NCI-H2196 (cell line): ENCODE results near the gene PPIF.
A peak's percentile ranks its signal among the peaks of the same experiment; 100 is the strongest.
"Not testable (repeated sequence)": the region's sequence is repeated elsewhere in the genome, so short reads cannot be mapped to it uniquely, and the experiment has no call there.

ENCODE experiments used
- DNase-seq: peaks from one replicate; lab custom pipeline; 2025; ENCODE audit not compliant: unreplicated experiment; lab: John Stamatoyannopoulos, UW

Gene PPIF

DNA sequence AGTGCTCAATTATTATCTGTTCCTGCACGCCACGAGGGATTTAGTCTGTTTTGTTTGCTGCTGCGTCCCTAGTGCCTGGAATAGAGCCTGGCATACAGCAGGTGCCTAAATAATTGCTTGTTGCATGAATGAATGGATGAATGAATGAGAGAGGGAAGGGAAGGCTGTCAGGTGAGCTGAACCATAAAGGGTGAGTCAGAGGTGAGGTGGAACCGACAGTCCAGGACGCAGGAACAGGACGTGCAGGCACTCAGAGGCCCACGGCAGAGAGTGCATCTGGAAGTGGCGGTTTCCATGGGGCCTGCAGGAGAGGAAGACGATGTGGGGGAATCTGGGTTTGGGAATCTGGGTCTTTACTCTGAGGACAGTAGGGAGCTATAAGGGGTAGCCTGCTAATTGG, 17.7 kb upstream of the PPIF start:
- no peak for DNase-seq

DNA sequence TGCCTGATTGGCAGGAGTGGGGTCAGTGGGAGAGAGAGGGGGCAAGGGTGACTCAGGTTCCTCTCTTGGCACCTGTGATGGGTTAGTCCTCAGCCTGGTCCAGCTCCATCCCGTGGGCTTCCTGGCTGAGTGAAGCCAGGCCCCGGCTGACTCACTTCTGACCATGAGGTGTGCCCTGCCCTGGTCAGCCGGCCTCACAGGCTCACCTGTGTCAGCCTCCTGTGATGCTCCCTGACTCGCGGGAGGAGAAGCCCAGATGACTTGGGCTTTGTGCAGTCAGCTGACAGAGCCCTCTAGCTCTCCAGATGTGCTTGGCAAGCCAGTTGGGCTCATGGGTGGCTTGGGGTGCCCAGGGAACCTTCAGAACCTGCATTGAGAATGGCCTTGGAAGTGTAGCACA, 16.0 kb upstream of the PPIF start:
- DNase-seq: no peak

DNA sequence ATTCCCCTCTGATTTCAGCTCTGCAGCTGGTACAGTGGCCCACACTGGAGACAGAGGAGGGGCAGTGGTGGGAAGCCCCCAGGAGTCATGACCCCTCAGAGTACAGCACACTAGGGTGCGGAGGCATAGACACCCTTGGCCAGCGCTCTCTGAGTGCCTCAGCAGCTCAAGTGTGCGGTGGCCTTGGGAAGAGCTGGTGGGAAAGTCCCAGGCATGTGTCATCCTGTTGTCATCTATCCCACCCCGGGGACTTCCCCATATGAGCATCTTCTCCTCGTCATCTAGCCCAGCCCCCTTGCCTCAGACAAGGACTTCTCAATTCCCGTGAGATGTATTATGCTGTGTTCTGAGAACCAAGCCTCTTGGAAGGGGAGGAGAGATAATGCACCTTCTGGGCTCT, 15.6 kb upstream of the PPIF start:
- no peak for DNase-seq

DNA sequence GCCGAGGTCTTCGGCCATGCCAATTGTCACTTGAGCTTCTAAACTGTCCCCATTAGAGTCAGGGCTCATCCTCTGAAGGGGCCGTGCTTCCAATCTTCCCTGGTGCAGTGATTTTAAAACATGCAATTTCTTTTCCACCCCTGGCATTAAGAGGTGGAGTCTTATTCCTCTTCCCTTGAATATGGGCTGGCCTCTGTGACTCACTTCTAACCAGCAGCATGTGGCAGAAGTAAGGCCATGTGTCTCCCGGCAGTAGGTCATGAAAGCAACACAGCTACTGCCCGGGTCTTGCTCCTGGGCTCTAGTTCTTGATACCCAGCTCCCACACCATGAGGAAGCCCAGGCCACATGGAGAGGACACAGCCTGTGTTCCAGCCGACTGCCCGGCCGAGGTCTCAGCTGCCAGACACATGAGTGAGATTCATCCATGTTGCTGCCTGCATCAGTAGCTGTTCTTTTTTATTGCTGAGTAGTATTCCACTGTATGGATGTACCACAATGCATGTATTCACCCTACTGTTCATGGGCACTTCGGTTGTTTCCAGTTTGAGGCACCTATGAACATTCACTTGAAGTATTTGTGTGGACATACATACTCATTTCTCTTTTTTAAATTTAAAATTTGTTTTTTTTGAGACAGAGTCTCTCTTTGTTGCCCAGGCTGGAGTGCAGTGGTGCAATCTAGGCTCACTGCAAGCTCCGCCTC, 14.5 kb upstream of the PPIF start:
- not testable (repeated sequence) for DNase-seq

DNA sequence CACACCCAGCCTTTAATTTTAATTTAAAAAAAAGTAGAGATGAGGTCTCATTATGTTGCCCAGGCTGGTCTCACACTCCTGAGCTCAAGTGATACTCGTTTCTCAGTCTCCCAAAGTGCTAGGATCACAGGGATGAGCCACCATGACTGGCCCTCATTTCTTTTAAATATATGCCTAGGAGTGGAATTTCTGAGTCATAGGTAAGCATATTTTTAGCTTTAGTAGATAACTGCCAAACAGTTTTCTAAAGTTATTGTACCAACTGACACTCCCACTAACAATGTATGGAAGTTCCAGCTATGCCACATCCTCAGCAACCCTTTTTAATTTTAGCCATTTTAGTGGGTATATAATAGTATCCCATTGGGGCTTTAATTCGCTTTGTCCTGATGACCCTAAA, 13.8 kb upstream of the PPIF start:
- no peak for DNase-seq

DNA sequence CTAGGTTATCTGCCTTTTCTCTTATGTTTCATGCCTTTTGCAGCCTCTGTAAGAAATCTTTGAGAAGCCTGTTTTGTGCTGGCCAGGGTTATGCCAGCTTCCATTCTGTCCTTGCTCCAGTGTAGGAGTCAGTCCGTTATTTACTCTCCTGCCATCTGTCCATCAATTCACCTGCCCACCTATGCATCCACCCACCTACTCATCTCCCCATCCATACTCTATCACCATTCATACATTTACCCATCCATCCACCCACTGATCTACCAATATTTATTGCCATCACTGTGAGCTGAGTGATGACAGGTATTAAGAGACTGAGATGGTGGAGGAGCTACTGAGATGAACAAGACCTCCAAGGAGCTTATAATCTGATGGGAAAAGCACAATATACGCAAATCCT, 12.7 kb upstream of the PPIF start:
- no peak for DNase-seq

DNA sequence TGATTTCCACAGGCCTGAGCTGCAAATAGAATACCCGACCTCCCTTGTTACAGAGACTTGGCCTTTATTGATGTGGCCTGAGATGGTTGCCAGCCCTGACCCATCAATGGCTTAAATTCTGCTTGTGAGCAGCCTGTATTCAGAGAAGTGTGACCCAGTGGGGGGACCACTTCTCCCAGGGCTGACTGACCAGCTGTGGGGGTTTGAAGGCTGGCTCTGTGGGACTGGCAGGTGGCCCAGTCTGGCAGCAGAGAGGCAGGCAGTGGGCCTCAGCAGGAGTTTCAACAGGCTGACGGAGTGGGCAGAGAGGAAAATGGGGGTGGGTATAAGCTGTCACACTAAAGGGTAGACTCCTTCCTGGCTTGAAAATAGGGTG, 12.2 kb upstream of the PPIF start:
- no peak for DNase-seq

DNA sequence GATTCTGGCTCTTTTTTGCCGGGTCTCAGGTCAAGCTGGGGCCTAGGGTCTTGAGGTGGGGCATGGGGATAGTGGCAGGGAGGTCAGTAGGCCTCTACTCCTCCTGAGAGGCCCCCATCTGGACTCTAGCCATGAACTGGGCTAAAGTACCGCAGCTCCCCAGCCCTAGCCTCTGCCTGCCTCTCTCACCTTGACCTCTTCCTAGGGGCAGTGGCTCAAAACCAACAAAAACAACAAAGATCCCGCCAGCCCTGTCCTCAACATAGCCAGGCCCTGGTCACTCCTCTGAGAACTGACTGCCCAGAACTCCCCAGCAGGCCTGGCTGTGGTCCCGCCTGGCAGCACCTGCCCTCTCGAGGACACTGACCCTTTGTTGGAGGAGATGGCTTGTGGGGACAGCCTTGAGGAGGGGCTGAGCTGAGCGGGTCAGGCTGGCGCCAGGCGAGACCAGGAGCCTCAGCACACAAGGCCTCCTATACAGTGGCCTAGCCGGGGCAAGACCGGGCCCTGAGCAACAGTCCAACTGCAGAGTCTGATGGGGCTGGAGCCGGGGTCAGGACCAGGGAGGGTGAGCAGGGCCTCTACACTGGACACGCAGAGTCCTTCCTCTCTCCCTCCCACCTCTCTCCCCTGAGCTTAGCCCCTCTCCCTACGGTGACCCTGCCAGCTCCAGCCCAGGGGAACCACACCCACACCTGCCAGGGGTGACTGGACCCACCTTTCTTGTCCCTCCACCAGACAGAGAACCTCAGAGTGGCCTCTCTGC, 11.6 kb upstream of the PPIF start:
- DNase-seq: peak; percentile 41

DNA sequence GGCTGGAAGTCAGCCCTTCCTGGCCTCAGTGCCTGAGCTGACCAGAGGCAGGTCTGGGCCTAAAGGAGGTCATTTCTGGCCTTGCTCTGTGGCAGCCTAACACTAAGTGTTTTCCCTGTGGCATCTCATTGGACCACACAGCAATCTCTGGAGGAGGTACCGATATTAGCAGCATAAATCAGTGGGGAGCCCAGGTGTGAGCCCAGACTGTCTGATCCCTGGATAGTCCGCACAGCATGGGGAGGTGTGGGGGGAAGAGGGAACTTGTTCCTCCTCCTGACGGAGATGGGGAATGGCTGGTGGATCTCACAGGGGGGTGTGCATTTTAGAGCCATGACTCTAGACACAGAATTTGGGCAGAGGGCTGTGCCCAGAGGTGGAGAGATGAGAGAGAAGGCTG, 11.0 kb upstream of the PPIF start:
- DNase-seq: no peak

DNA sequence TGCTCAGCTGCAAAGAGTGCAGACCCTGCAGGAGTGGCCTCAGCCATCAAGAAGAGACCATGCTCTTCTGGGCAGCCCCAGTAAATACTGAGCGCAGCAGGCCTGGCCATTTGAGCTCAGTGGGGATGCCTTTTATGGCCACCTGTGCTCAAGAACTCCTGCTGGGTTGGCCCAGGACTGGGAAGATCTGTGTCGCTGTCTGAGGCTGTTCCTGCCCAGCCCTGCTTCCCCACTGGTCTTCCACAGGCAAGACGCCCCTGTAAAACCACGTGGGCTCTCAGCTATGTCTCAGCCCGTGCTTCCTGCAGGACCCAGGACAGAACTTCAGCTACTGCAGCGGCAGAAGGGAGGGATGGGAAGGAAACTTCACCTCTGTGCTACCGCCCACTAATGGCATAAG, 10.5 kb upstream of the PPIF start:
- DNase-seq: no peak

DNA sequence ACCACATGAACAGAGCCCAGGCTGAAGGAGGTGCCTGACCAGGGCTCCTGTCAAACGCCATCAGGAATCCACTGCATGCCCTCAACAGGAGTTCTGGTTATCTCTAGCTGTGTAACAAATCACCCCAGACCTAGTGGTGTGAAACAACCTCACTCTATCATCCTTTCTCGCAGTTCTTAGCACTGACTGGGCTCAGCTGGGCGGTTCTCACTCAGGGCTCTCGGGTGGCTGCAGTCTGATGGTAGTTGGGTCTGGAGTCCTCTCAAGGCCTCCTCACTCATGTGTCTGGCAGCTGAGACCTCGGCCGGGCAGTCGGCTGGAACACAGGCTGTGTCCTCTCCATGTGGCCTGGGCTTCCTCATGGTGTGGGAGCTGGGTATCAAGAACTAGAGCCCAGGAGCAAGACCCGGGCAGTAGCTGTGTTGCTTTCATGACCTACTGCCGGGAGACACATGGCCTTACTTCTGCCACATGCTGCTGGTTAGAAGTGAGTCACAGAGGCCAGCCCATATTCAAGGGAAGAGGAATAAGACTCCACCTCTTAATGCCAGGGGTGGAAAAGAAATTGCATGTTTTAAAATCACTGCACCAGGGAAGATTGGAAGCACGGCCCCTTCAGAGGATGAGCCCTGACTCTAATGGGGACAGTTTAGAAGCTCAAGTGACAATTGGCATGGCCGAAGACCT, 9.3 kb upstream of the PPIF start:
- DNase-seq: not testable (repeated sequence)

DNA sequence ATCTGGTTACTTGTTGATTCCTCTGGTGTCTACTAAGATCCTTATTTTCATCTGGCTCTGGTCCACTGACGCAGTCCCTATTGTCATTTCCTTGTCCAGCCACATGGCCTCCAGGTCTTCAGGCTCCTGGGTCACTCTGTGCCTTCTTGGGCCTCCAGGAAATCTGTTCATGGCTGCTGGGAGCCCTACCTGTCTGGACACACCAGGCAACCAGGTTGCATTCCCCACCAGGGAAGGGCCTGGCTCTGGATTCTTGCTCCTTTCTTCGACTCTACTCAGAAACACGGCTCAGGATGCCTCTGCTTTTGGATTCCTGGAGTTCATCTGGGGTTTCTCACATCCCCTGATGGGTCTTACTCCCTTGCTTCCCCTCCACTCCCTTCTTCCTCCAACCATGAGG, 8.0 kb upstream of the PPIF start:
- no peak for DNase-seq

DNA sequence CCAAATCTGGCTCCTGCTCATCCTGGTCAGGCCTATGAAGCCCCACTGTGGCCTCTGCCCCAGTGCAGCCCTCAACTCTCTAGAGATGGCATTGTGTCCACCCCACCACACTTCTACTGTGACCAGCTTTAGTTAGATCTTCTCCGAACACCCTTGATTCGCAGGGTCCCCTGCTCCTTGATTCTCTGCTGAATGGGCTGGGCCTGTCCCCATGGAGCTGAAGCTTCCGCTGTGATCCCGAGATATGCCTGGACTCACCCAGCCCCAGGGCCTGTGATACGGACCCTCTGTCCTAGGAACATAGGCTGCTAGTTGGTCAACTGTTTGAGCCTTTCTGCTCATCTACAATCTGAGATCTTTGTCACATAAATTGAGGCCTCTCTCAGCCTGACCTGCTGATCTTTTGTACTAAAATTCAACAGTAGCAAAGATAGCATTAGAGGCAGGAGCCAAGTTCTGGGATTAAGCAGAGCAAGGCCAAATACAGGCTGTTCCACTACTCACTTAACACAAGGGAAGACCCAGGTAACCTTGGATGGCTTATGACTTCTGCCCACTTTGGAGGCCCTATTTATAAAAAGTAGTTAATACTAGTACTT, 6.5 kb upstream of the PPIF start:
- no peak for DNase-seq

DNA sequence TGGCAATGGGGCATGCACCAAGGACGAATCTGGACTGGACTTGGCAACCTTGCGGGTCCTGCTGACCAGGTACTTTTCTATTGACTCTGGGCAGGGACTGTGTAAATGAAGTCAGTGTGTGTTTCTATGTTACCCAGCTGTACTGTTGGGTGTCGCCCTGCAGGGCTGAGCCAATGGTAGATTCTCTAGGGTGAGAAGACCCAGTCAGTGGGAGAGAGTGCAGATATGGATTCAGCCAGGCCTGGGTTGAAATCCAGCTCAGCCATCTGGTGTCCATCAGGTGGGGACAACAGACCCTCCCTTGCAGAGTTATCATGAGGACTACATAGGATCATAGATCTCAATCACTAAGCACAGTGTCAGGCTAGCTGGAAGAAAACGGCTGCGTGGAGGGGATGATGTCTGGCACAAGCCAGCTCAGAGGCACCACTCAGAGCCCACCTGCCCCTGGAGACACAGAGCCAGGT, 4.9 kb upstream of the PPIF start:
- DNase-seq: no peak

DNA sequence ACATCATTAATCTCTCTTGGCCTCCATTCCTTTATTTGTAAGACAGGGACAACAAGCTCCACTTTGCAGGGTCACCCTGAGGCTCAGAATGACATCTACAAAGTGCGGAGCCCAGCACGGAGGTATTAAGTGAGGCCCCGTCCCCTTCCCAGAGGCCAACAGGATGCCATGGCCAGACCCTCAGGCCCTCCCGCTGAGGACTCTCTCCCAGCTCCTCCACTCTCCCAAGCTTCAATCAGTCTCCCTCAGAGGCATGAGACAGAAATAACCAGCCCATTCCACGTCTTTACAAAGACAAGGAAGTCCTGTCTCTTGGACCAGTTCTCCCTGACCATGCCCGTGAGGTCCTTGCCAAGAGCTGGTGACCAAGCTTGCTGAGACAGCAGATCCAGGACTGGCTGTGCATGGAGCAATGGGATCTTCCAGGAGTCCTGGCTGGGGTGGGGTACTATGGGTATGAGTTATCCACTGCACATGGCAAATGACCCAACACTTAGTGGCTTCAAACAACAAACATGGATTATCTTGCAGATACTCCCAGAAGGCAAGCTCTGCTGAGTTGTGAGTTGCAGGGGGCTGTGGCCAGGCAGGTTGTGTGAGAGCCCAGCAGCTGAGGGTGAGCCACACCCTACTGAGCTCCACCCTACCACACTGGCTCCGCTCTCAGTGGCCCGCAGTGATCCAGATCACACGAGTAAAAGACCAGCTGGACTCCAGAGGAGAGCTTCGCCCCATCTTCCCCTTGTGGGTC, 4.3 kb upstream of the PPIF start:
- no peak for DNase-seq

DNA sequence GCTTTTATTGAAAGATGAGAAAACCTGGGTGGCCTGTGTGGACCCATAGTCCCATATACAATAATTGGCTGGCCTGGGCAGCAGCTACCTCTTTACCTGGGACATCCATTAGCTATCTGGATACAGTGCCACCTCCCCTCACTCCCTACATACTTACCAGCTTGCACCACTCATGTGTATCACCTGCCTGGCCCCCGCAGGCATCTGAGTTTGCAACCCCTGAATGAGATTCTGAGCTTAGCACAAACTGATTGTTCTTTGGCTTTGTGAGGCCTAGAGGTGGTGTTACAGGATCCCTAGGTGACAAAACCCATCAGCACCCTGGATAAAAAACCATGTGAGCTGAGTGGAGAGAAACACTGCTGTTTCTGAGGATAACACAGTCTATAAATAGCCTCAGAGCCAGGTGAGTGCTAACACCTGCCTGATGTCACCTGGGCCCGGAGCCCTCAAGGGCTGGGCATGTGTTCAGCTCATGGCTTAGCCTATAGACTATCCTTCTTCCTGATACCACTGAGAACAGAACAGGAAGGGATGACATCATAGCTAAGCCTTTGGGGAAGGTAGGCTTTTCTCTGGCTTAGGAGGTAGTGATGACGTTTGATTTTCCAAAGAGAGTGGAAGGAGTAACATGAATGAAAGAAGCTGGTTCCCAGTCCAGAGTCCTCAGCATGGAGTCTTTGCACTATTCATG, 2.6 kb upstream of the PPIF start:
- peak; percentile 51 for DNase-seq

DNA sequence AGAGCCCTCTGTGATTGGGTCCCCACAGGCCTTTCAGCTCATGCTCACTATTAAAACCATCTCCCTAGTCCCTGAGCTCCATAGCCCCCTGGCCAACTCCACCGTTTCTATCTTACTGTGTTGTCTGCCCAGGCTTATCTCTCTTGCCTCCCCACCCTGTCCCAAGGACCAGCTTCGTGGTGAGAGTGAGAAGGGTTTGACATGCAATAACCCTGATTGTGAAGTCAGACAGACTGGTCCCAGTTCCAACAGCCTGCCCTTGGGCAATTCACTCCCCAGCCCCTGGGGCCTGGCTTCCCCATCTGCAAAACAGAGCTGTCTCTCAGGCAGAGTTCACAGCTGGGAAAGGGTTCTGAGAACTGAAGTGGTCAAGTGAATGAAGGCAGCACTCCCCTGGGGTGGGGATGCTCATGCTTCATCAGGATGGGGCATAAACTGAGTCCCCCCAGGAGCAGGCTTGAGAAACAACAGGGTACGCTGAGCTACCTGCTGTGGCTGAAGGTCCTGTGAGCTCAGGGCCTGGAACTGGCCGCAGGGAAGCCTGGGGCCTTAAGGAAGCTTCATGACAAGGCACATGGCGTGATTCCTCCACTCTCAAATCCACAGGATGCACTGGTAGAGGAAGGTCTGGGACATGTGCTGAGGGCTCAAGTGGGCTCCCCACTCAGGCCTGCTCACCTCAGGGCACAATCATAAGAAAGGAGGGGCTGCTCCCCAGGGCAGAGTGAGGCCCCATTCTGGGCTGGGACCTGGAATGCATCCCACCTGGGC, 1.8 kb upstream of the PPIF start:
- no peak for DNase-seq

DNA sequence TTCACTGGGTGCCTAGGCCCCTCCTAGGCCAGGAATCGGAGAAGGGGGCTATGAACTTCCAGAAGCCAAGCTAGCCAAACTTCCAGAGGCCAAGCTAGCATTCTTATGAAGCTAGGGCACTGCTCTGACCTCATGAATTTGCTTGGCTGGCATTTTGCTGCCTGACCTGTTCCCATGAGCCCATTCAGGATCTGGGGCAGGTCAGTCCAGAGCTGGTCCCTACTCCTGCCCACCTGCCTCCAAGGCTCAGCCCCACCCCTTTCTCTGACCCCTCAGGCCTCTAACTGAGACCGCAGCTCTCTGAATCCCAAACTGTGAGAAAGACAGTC, 1.3 kb upstream of the PPIF start:
- DNase-seq: no peak

DNA sequence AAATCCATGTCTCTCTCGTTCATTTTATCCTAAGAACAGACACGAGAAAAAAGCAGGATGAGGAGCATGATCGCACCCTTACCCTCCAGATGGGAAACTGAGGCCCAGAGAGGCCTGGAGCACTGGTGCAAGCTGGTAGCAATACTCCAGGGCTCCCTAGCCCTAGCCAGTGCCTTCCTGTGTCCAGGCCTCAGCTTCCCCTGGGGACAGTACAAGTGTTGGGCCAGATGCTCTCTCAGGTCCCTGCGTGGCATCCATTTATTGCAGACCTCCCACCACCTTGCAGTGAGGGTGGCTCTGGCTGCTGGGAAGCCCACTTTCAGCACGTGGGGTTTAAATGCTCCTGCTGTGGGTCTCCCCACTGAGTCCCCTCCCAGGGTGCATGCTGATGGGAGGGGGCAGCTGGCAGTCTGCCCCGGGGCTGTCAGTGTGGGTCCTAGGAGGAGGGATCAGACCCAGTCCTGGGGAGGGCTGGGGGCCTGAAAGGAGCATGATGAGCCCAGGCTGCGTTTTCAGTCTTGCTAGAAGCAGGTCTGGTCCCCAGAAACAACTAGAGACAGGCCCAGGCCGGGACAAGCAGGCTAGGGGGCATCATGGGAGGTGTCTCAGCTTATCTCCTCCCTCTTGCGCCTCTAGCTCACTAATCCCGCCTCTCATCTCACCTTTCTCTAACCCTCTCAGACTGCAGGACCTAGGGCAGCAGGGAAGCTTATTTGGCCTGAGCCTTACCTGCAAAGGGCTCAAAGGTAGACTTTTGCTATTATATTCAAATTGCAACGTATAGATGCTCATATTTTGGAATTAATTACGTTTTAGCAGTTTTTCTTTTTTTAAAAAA, 662 bp upstream of the PPIF start:
- no peak for DNase-seq
